Measurements from ENCODE around the gene MDM2.

DNA sequence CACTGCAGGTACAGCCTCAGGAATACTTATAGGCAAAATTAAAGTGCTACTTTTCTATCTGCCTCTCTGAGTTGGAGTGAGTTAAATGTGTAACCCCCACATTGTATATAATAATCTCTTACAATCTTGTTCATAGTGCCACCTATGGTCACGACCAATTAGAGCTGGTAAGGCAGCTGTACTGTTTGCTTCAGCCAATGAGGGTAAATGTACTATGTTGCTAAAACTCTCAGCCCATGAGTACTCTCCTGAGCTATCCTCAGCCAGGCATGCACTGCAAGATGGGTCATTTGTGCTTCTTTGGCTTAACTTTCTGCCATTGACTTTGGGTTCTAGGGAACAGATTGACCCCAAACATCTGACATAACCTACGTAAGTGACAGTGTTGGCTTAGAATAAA lies 15.0 kb upstream of the MDM2 start:
- TF ChIP-seq, protein P1, sequence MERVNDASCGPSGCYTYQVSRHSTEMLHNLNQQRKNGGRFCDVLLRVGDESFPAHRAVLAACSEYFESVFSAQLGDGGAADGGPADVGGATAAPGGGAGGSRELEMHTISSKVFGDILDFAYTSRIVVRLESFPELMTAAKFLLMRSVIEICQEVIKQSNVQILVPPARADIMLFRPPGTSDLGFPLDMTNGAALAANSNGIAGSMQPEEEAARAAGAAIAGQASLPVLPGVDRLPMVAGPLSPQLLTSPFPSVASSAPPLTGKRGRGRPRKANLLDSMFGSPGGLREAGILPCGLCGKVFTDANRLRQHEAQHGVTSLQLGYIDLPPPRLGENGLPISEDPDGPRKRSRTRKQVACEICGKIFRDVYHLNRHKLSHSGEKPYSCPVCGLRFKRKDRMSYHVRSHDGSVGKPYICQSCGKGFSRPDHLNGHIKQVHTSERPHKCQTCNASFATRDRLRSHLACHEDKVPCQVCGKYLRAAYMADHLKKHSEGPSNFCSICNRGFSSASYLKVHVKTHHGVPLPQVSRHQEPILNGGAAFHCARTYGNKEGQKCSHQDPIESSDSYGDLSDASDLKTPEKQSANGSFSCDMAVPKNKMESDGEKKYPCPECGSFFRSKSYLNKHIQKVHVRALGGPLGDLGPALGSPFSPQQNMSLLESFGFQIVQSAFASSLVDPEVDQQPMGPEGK (CRISPR knock-in tag; IDR thresholded peaks at IDR 0.05; ENCODE audit: borderline replicate concordance), result no peak
- TF ChIP-seq ZNF8 (CRISPR knock-in tag; IDR thresholded peaks at IDR 0.05) (no peak), OSR1 (CRISPR knock-in tag; IDR thresholded peaks at IDR 0.05) (no peak)
